ENCODE results near the gene SIGLEC1.

DNA sequence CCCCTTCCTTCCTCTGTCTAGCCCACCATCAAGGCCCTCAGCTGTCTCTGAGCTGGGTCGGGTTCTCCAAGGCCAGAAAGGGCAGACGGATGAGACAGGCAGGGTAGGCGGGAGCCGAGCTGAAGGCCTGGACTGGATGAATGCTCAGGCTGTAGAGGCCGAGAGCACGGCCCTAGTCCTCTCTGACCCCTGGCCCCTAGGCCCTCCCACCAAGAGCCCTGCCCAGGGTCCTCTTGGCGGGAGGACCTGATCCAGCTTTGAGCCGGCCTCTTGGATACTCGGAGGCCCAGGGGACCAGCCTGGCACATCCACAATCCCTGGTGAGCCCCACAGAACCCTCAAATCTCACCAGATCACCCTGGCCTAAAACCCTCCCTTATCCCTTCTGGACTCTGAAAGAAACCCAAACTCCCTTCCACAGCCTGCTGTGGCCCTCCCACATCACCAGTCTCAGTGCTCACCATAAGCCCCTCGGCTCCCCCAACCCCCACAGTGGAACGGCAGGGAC lies 47.0 kb upstream of the SIGLEC1 start:
- TF ChIP-seq CTCF (conservative IDR thresholded peaks at IDR 0.05 in 1 of 2, IDR thresholded peaks at IDR 0.05 in 1 of 2; ENCODE audit: low read depth in 1 of 2, low read length in 2 of 2) (no peak), EZH2 (IDR thresholded peaks at IDR 0.05; ENCODE audit: low read length, missing control alignments) (no peak)

All from fibroblast of lung (primary cell).